ENCODE measurements around the gene RAMACL.

DNA sequence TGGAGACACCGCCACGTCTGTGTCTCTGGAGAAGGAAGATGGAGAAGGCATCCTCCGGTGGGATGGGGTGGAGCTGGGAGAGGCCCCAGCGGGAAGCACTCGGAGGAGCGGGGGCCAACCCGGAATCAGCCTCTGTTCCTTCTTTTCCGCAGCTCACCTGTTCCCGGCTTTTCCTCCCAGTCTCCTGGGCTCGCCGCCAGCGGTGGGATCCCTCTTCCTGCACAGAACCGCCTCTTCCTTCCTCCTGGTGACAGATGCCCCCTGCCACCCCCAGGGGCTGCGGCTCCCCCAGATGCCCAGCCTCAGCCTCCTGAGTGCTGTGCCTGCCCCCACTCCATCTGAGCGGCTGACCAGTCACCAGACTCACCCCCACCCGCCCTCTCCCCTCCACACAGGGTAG is 23.3 kb downstream of the RAMACL start:
- TF ChIP-seq PRDM1 (tag by site-specific recombination; IDR thresholded peaks at IDR 0.05) (no peak), CTCF (tag by site-specific recombination; IDR thresholded peaks at IDR 0.05) (no peak), ZNF274 (IDR thresholded peaks at IDR 0.05; ENCODE audit: low read length) (no peak), ZNF274 (tag by site-specific recombination; IDR thresholded peaks at IDR 0.05; ENCODE audit: borderline replicate concordance) (no peak), ZNF174 (tag by site-specific recombination; IDR thresholded peaks at IDR 0.05) (no peak), ZNF626 (tag by site-specific recombination; IDR thresholded peaks at IDR 0.05) (no peak)
- TF ChIP-seq, protein P1, sequence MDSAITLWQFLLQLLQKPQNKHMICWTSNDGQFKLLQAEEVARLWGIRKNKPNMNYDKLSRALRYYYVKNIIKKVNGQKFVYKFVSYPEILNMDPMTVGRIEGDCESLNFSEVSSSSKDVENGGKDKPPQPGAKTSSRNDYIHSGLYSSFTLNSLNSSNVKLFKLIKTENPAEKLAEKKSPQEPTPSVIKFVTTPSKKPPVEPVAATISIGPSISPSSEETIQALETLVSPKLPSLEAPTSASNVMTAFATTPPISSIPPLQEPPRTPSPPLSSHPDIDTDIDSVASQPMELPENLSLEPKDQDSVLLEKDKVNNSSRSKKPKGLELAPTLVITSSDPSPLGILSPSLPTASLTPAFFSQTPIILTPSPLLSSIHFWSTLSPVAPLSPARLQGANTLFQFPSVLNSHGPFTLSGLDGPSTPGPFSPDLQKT (IDR thresholded peaks at IDR 0.05; ENCODE audit: borderline replicate concordance, low read depth, low read length), result no peak
- TF ChIP-seq, protein P2, sequence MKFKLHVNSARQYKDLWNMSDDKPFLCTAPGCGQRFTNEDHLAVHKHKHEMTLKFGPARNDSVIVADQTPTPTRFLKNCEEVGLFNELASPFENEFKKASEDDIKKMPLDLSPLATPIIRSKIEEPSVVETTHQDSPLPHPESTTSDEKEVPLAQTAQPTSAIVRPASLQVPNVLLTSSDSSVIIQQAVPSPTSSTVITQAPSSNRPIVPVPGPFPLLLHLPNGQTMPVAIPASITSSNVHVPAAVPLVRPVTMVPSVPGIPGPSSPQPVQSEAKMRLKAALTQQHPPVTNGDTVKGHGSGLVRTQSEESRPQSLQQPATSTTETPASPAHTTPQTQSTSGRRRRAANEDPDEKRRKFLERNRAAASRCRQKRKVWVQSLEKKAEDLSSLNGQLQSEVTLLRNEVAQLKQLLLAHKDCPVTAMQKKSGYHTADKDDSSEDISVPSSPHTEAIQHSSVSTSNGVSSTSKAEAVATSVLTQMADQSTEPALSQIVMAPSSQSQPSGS (tag by site-specific recombination; IDR thresholded peaks at IDR 0.05; ENCODE audit: low read depth), result no peak
